Stimulated activated CD8-positive, alpha-beta memory T cell treated with anti-CD3 and anti-CD28 coated beads, Interleukin-7, amount 100 ng/mL, for 48 hours (primary cell): ENCODE results near the gene DYNLT2.

Experiments used
- DNase-seq, 2 donors: peaks; one replicate each; pipeline ENCODE4 v3.0.0-alpha.2; 2020; ENCODE audit warnings: low read depth in 1 of 2; ENCODE audit errors: extremely low read depth in 1 of 2

Gene DYNLT2, protein sequence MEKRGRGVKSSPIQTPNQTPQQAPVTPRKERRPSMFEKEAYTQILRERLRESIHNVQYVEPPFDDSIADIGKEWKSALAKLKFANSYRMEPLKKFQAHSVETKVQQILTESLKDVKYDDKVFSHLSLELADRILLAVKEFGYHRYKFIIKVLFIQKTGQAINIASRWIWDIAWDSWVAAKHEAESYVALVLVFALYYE

GRCh38 chr6:169751242-169752073, at the start of gene DYNLT2, which contains the start of gene ERMARD:
DYNLT2 (minus strand) TSS chr6:169751572; CDS start chr6:169751458, 114 bp downstream.
ERMARD (plus strand) TSS chr6:169751622; CDS start chr6:169751658, 36 bp downstream.
- peak; percentile 90 to 94 for DNase-seq

DNA sequence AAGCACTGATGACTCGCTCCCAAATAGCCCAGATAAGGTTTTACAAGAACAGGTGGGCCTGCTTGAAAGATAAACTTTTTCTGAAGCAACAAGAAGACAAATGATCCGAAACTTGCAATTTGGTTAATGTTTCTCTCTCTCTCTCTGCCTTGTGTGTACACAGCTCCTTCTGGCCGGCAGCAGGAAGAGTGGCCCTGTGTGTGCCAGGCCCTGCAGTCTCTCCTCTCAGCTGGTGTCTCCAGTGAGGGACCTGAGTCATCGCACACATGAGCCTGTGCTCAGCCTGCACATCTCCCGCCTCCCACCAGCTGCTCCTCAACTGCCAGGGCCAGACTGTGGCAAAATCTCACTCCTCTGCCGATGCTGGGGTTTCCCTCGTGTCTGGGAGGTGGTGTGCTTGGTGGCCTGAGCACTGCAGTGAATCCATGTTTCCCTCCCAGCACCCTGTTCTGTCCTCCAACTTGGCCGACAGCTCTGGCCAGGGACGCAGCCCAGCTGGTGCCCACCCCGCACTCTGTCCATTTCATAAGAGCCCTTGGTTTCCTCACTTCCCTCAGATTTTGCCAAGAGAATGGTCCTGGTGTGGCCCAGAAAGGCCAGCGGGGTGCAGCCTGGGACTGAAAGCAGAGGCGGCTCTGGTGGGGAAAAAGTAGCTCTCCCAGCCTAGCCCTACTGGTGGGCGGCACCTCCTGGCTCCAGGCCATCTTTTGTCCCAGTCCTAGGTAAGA, 49.5 kb upstream of the DYNLT2 start:
- no peak for DNase-seq

GRCh38 chr6:169800116-169800667, 48.8 kb upstream of the DYNLT2 start:
- no peak for DNase-seq

GRCh38 chr6:169799474-169799926, 48.1 kb upstream of the DYNLT2 start:
- DNase-seq, result no peak

DNA sequence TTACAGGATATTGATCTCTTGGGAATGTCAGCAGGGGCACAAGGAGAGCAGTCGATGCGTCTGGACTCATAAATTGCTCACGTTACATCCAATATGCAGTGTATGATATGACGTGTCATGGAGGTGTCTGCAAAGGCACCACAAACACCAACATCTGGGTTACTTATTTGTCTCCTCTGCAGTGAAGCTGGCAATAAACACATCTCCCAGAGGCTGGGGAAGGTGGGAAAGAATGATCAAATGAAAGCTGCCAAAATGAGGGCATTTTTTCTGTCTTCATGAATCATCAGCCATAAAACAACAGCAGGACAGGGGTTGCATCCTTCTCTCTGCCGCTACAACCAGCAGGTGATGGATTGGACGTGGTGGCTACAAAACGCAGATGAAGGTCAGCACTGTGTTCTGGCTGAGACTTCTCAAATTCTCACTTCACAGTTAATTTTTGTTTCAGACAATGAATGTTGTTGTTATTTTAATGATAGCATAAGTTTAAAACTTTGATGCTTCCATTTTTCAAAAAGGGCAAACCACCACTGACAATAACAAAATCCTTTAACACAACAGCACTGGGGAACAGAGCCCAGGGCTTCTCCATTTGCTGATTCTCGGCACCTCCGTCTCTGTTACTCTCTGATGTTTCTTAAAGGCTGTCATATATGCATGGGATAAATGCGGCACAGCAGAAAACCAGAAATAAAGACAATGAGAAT, 47.5 kb upstream of the DYNLT2 start:
- no peak for DNase-seq

DNA sequence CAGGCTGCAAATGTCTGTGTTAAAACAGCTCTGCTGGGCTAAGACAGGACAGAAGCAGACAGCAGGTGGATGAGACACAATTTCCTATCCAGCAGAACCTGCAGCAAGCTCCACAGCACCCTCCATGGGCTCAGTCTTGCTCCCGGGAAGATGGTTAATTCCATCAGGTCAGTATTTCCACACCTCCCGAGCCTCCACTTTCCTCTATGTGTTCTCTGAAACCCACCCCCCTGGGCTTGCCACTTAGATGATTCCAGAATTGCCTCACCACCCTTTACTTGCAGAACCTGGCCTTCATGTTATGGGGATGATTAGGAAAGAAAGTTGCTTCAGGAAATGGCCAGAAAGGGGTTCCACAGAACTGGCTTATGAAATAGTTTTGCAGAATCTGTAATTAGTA, 43.8 kb upstream of the DYNLT2 start:
- DNase-seq, result no peak

GRCh38 chr6:169794317-169795055, 43.1 kb upstream of the DYNLT2 start:
- no peak for DNase-seq

DNA sequence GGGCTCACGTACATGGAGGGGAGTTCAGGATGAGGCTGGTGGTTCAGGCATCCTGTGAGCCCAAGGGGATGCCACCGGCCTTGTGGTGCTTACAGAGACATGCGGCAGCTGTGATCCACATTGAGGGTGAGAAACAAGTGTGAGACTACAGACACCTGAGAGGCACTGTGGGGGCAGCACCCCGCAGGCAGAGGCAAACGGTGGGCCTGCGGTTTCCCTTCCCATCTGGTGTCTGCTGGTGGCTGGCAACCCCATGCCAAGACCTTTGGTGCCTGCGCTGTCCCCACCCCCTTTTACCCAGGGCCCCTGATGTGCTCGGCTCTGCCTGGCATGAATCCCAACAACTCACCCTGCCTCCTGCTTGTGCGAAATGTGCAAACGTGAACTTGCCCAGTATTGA, 42.0 kb upstream of the DYNLT2 start:
- no peak for DNase-seq

DNA sequence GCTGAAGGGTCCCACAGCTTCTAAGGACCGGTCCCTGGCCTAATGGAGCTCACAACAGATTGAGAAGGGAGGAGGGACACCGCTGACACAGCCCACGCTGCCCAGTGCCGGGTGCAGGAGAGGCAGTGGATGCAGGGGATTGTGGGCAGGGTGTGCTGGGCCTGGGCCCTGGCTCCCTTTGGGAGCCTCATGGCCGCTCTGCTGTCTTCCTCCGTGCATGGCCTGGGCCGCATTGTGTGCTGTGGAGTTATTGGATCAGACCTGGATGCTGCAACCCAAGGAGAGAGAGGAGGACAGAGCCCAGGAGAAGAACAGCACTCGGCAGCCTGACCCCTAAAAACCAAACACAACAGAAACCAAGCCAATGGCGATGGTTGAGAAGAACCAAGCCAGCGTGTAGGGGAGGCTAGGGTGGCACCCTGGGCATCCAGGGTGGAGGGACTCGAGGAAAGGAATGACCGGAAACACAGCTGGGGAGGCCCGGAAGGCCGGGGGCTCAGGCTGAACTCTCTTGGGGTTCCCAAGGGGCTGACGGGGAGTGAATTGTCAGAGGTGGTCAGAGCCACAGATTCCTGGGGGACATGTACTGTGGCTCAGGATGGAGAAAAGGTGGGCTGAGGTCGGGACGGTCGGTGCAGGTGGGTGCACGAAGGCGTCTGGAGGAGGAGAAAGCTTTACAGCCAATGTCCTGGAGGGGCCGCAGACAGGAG, 41.1 kb upstream of the DYNLT2 start:
- DNase-seq, result no peak

GRCh38 chr6:169791721-169792131, 40.4 kb upstream of the DYNLT2 start:
- no peak for DNase-seq

GRCh38 chr6:169789944-169790927, 38.9 kb upstream of the DYNLT2 start:
- peak; percentile 50 to 54 for DNase-seq

DNA sequence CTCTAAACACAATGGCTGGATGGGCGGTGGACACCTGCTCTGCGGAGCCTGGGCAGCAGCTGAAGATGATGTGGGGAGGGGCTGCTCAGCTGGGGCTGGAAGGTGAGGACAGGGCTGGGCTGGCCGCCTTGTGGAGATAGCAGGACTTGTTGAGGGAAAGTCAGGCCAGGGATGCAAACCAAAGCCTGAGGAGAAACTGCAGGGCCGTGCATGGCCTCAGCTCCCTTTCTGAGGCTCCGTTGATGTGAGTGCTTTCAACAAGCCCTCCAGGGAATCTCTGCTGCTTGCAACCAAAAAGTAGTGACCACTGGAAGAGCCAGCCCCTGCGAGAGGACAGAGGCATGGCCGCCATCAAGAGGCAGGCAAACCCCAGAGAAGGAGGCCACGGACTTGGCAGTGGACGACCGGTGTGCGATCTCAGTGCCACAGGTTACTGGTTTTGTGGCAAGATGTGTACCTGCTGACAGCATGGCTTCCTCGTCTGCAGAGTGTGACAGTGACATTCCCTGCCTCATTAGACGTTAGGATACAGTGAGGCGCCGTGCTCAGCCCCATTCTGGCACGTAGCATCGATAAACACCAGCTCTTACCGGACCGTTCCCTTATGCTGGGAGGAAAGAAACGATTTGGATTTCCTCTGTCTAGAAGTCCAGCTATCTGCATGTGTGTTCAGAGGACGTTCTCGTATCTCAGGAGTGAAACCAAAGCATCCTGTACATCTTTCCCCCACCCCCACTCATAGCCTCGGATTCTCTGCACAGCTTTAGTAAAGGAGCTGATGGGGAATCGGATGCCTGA, 38.0 kb upstream of the DYNLT2 start:
- no peak for DNase-seq

DNA sequence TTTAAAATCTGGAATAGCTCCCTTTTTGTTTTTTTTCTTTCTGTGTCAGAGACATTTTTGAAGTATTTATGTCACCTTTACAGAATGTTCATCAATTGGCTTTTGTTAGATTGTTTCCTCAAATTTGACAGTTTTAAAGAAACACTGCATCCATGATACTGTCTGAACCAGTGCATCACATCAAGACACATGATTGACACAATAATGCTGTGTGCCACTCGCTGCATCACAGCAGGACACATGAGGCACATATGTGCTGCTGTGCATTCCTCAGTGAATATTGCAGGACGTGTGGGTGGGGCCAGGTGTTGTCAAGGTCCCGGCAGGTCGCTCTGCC, 37.4 kb upstream of the DYNLT2 start:
- no peak for DNase-seq

DNA sequence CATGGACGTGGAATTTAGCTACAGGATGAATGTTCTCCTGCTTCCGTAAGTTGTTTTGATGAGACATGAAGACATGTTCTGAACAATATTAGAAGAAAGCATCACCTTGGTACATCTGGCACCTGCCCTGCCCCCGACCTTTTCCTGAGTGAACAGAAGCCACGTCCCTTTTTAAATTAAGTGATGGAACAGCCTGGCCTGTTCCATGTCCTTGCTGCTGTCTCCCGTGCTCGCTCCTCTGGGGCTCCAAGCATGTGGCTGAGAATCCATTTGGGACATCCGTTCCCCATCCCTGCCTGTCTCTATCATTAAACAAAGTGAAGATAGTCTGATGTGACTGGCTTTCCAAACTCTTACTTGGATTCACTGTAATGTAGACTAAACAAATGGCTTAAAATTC, 36.4 kb upstream of the DYNLT2 start:
- no peak for DNase-seq

DNA sequence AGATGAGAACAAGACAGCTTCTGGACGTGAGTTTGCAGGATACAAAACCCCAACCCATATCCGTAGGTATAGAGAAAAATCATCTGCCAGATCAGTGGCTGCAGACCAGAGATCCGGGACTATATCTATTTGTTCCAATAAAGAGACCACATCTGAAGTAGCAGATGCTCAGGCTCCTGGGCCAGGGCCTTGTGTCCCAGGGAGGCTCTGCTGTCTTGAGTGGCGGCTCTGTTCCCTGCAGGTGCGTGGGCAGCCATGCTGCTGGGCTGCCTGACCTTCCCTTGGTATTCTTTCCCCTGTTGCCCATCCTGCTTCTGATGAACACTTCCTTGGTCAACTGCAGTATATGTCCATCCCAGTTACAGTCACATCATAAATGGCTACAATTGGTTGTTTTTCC, 35.0 kb upstream of the DYNLT2 start:
- DNase-seq, result no peak

- no peak for DNase-seq
Observed at GRCh38 chr6:169785566-169785965, 34.2 kb upstream of the DYNLT2 start.

DNA sequence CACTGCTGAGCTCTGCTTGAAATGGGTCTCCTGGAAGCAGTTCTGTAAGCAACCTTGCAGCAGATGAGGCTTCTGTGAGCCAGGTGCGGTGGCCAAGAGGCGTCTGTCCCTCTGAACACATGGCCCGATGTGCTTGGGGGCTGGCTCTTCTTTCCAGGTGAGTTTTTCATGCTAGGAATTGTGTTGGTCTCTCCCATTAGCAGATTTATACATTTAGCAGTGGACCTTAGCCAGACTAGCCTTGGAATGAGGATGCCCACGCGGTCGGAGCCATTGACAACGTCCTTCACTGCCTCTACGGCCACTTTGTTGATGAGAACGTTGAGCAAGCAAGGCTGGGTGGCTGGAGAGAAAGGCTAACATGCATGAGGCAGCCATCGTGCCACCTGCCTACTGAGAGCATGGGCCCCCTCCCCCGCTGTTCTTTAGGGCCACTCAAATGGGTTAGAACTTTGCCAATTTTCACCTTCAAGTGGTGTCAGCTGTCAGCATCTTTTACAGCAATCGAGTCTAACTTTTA, 33.5 kb upstream of the DYNLT2 start:
- no peak for DNase-seq
